PC-9 (cell line): ENCODE results near the gene MEIS2. TPM values are rescaled to one million over a fixed set of nuclear protein-coding genes. Genes with fewer than 3 reads are reported as not detected.
A peak's percentile ranks its signal among the peaks of the same experiment; 100 is the strongest.

Source experiments
- BruUV-seq: library from RNA; stranded (reverse); fragments of 400-500 nt; replicated peaks from 2 replicates; lab custom pipeline; 2021; lab: Mats Ljungman, UMichigan
- CTCF ChIA-PET: fragments of 300-600 bp; sonication (Branson Sonifier 250); formaldehyde crosslinking; loops from one replicate; lab custom pipeline; 2022; ENCODE audit warnings: antibody characterized with exemption; lab: Charles Lee
- POLR2A ChIA-PET: fragments of 300-600 bp; sonication (Branson Sonifier 250); formaldehyde crosslinking; loops from one replicate; lab custom pipeline; 2022; ENCODE audit warnings: antibody characterized with exemption; ENCODE audit not compliant: unreplicated experiment; lab: Charles Lee
- DNase-seq, 2 experiments: peaks; one replicate each; pipeline versions ENCODE4 v3.0.0 to v3.0.0-alpha.2; 2015 to 2022; ENCODE audit warnings: mixed read lengths in 1 of 2
- H2AFZ ChIP-seq: fragments of 200-600 bp; sonication (generic); 2 replicates; pipeline ENCODE4 v1.8.1; 2017; ENCODE audit warnings: antibody characterized with exemption
- H3F3A ChIP-seq: fragments of 200-600 bp; sonication (generic); 2 replicates; pipeline ENCODE4 v1.8.1; 2017; ENCODE audit warnings: antibody characterized with exemption, mild to moderate bottlenecking, low read depth; ENCODE audit not compliant: insufficient read depth
- H3K27ac ChIP-seq: fragments of 200-600 bp; sonication (generic); 2 replicates; pipeline ENCODE4 v1.6.1; 2016; ENCODE audit warnings: mixed run types
- H3K27me3 ChIP-seq: fragments of 200-600 bp; sonication (generic); 2 replicates; pipeline ENCODE4 v1.6.1; 2016; ENCODE audit warnings: low read depth, mixed run types; ENCODE audit not compliant: insufficient read depth
- H3K36me3 ChIP-seq: fragments of 200-600 bp; sonication (generic); 2 replicates; pipeline ENCODE4 v1.6.1; 2016; ENCODE audit warnings: low read depth, mixed run types
- H3K4me1 ChIP-seq: fragments of 200-600 bp; sonication (generic); replicated peaks from 2 replicates; pipeline ENCODE4 v1.6.1; 2016; ENCODE audit warnings: mixed run types; ENCODE audit not compliant: insufficient read depth
- H3K4me2 ChIP-seq: fragments of 200-600 bp; sonication (generic); 2 replicates; pipeline ENCODE4 v1.6.1; 2017; ENCODE audit warnings: mixed run types
- H3K4me3 ChIP-seq: fragments of 200-600 bp; sonication (generic); 2 replicates; pipeline ENCODE4 v1.6.1; 2016; ENCODE audit warnings: mixed run types
- H3K79me2 ChIP-seq: fragments of 200-600 bp; sonication (generic); 2 replicates; pipeline ENCODE4 v1.6.1; 2017; ENCODE audit warnings: low read depth, mixed run types
- H3K9me2 ChIP-seq: fragments of 200-600 bp; sonication (generic); 2 replicates; pipeline ENCODE4 v1.8.1; 2017; ENCODE audit warnings: mild to moderate bottlenecking; ENCODE audit not compliant: insufficient read depth
- H3K9me3 ChIP-seq: fragments of 200-600 bp; sonication (generic); 2 replicates; pipeline ENCODE4 v1.8.1; 2016; ENCODE audit warnings: low read depth; ENCODE audit not compliant: insufficient read depth
- H4K20me1 ChIP-seq: fragments of 200-600 bp; sonication (generic); 2 replicates; pipeline ENCODE4 v1.8.1; 2017; ENCODE audit not compliant: insufficient read depth
- CTCF ChIP-seq: fragments of 200-600 bp; sonication (generic); conservative IDR thresholded peaks from 2 replicates; pipeline ENCODE4 v1.6.1; 2017; ENCODE audit warnings: mixed run types, antibody characterized with exemption, mild to moderate bottlenecking, moderate library complexity
- EZH2 ChIP-seq: fragments of 200-600 bp; sonication (generic); IDR thresholded peaks from 2 replicates; pipeline ENCODE4 v1.8.0; 2017; ENCODE audit warnings: antibody characterized with exemption, low read depth
- intact Hi-C: fragments of 100-400 bp; cut with micrococcal nuclease; formaldehyde crosslinking; loops from one replicate; pipeline ENCODE4 v1.10.0; 2022; ENCODE audit not compliant: unreplicated experiment
- total RNA-seq: library from RNA; stranded (reverse); gene quantifications from 2 replicates; pipeline ENCODE4 v1.2.3, GENCODE V29; 2021

Gene MEIS2
- total RNA-seq, 1 experiment from 2014 or later = 29.1 TPM

GRCh38 chr15:36884936-36885635, 215.3 kb downstream of the MEIS2 start:
- H4K20me1 ChIP-seq = no peaks in the 10 kb centered on the region
- H3K4me2 ChIP-seq = no peak overlapping the region
- BruUV-seq = no TSS peak
- intact Hi-C loops = loop anchor here (5.0 kb wide), 1 partner anchor 992 kb away; no protein-coding TSS in a partner anchor
- DNase-seq = no peak
- no peaks in the 10 kb centered on the region for H3K36me3 ChIP-seq
- no peak overlapping the region for H3K4me3 ChIP-seq
- no peaks in the 10 kb centered on the region for H3K4me1 ChIP-seq
- no peaks in the 10 kb centered on the region for H3K79me2 ChIP-seq
- no peaks in the 10 kb centered on the region for H3K27me3 ChIP-seq
- ChIA-PET CTCF (no interaction called here), POLR2A (no interaction called here)
- no peak for TF ChIP-seq CTCF
- H3K9me2 ChIP-seq = no peaks in the 10 kb centered on the region
- H2AFZ ChIP-seq = no peak overlapping the region
- H3K9me3 ChIP-seq = no peaks in the 10 kb centered on the region
- no peaks in the 10 kb centered on the region for H3F3A ChIP-seq
- no peak overlapping the region for H3K27ac ChIP-seq

- POLR2A ChIA-PET = interaction anchor here (0.7 kb wide), 1 partner anchor 384 kb away, joined by 10 read pairs; no protein-coding TSS in a partner anchor
- Histone ChIP-seq H2AFZ (no peak overlapping the region), H3K27ac (no peak overlapping the region), H4K20me1 (no peaks in the 10 kb centered on the region), H3K36me3 (no peaks in the 10 kb centered on the region), H3K9me3 (no peaks in the 10 kb centered on the region), H3K4me3 (no peak overlapping the region), H3K9me2 (no peaks in the 10 kb centered on the region), H3K79me2 (no peaks in the 10 kb centered on the region), H3K4me2 (no peak overlapping the region), H3K27me3 (no peaks in the 10 kb centered on the region), H3F3A (no peaks in the 10 kb centered on the region), H3K4me1 (no peaks in the 10 kb centered on the region)
- TF ChIP-seq CTCF (no peak), EZH2 (no peak)
- no peak for DNase-seq
- CTCF ChIA-PET = no interaction called here
- intact Hi-C loops = loop anchor here (5.0 kb wide), 1 partner anchor 993 kb away; no protein-coding TSS in a partner anchor
- BruUV-seq = no TSS peak
These were observed 215.9 kb downstream of the MEIS2 start for GRCh38 chr15:36884518-36884875.

GRCh38 chr15:36883713-36884517, 216.4 kb downstream of the MEIS2 start:
- BruUV-seq = no TSS peak
- intact Hi-C loops = loop anchor here (1.0 to 5.0 kb wide), 4 partner anchors 249 to 1187 kb away; no protein-coding TSS in a partner anchor
- Histone ChIP-seq H3K27ac (no peak overlapping the region), H3F3A (no peaks in the 10 kb centered on the region), H4K20me1 (no peaks in the 10 kb centered on the region), H3K9me2 (no peaks in the 10 kb centered on the region), H3K4me3 (no peak overlapping the region), H3K79me2 (no peaks in the 10 kb centered on the region), H3K4me1 (no peaks in the 10 kb centered on the region), H2AFZ (no peak overlapping the region), H3K4me2 (no peak overlapping the region), H3K9me3 (no peaks in the 10 kb centered on the region), H3K36me3 (no peaks in the 10 kb centered on the region), H3K27me3 (no peaks in the 10 kb centered on the region)
- CTCF ChIA-PET = interaction anchor here (1.0 kb wide), 1 partner anchor 1595 kb away, joined by 3 read pairs; no protein-coding TSS in a partner anchor
- POLR2A ChIA-PET = interaction anchor here (0.7 kb wide), 1 partner anchor 383 kb away, joined by 10 read pairs; no protein-coding TSS in a partner anchor
- DNase-seq = peak in 1 of 2 experiments; percentile 72
- TF ChIP-seq EZH2 = no peak
- TF ChIP-seq CTCF = peak; percentile 86
